Stimulated activated effector memory CD8-positive, alpha-beta T cell treated with anti-CD3 and anti-CD28 coated beads, Interleukin-12 subunit alpha, Interleukin-12 subunit beta, amount 100 ng/mL, for 72 hours (primary cell): ENCODE measurements around the gene SYNDIG1L.

Experiments used
- ATAC-seq: fragments of 150-1000 bp; cut with Tn5 transposase; 2 replicates; pipeline ENCODE4 v1.10.0; 2021
- DNase-seq, 2 donors: peaks; one replicate each; pipeline ENCODE4 v3.0.0; 2021 to 2022; ENCODE audit warnings: low spot score in 2 of 2
- H3K27ac Mint-ChIP-seq: one replicate; pipeline ENCODE4 v1.8.0; 2022; ENCODE audit warnings: mild to moderate bottlenecking, mixed read lengths
- H3K36me3 Mint-ChIP-seq: one replicate; pipeline ENCODE4 v1.8.0; 2022; ENCODE audit warnings: mild to moderate bottlenecking, mixed read lengths
- H3K4me1 Mint-ChIP-seq: one replicate; pipeline ENCODE4 v1.8.0; 2022; ENCODE audit warnings: mixed read lengths
- H3K4me3 Mint-ChIP-seq: one replicate; pipeline ENCODE4 v1.8.0; 2022; ENCODE audit warnings: mild to moderate bottlenecking, mixed read lengths
- H3K9me3 Mint-ChIP-seq: one replicate; pipeline ENCODE4 v1.8.0; 2022; ENCODE audit warnings: mixed read lengths

Gene SYNDIG1L

DNA sequence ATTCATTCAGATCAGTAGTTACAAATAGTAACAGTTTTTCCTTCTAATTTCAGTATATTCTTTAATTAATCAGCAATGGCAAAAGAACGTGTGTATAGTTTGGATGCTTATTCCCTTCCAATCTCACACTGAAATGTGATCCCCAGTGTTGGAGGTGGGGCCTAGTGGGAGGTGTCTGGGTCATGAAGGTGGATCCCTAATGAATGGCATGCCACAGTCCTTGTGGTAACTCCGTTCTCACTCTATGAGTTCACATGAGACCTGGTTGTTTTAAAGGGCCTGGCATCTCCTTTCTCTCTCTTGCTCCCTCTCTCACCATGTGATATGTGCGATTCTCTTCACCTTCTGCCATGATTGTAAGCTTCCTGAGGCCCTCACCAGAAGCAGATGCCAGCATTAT lies 18.9 kb upstream of the SYNDIG1L start:
- ATAC-seq: no peak
- DNase-seq: no peak
- H3K4me1 Mint-ChIP-seq: no peaks in the 10 kb centered on the region
- H3K36me3 Mint-ChIP-seq: no peaks in the 10 kb centered on the region
- no peak overlapping the region for H3K27ac Mint-ChIP-seq
- H3K9me3 Mint-ChIP-seq: no peaks in the 10 kb centered on the region
- H3K4me3 Mint-ChIP-seq: no peak overlapping the region

DNA sequence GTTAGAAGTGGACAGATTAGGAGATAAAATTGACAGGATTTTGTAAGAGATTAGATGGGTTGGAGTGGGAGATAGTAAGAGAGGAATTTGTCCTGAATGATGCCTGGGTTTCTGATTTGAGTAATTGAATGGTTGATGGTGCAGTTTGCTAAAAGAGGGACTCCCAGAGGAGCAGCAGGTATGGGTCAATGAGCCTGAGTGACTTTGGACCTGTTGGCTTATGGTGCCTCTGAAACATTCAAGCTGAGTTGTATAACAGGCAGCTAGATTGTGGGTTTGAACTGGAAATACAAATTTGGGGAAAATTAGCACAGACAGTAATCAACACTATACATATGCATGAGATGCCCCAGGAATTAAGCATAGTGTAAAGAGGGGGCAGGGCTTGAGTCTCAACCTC lies 16.7 kb upstream of the SYNDIG1L start:
- no peaks in the 10 kb centered on the region for H3K4me1 Mint-ChIP-seq
- no peaks in the 10 kb centered on the region for H3K9me3 Mint-ChIP-seq
- ATAC-seq: no peak
- no peak for DNase-seq
- no peaks in the 10 kb centered on the region for H3K36me3 Mint-ChIP-seq
- no peak overlapping the region for H3K27ac Mint-ChIP-seq
- no peak overlapping the region for H3K4me3 Mint-ChIP-seq

DNA sequence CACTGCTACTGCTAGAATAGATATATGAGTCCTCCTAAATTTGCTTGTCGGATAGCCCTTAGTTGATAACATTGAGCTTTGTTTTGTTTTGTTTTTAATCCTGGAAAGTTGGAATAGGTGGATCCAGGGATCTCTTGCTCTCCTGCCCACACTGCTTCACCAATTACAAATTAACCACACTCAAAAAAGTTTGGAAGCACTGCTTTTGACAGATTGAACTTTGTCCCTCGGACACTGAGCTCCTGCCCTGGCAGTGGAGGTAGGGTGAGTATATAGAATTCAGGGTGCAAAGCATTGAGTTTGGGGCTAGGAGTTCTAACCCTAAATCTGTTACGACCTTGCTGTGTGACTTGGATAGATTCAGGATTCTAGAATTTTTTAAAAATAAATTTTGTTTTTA lies 15.1 kb upstream of the SYNDIG1L start:
- no peaks in the 10 kb centered on the region for H3K4me1 Mint-ChIP-seq
- H3K4me3 Mint-ChIP-seq: no peak overlapping the region
- no peaks in the 10 kb centered on the region for H3K36me3 Mint-ChIP-seq
- H3K27ac Mint-ChIP-seq: no peak overlapping the region
- ATAC-seq (no peak), DNase-seq (no peak)
- H3K9me3 Mint-ChIP-seq: no peaks in the 10 kb centered on the region

DNA sequence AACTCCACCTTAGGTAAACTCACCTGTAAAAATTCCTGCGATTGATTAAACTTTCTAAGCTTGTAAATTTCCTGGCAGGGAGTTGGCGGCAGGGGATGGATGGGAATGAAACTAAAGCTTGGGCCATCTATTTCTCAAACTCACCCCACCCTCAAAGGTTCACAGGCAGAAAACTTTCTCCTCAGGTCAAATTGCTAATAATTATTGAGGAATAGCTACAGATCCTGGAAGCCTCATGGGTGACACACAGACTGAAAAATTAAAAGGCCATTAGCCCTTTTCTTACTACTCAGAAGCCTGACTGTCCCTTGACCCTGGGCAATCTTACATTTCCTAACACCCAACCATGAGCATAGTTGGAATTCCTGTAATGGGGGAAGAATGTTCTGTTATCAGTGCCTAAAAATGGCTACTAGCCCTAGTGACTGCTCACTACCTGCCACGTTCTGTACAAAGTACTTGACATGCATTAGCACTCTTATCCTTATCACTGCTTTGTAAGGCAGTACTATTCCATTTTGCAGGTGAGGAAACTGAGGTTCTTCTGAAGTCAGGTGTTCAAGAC lies 12.4 kb upstream of the SYNDIG1L start:
- H3K9me3 Mint-ChIP-seq: no peaks in the 10 kb centered on the region
- no peak for DNase-seq
- no peak overlapping the region for H3K4me3 Mint-ChIP-seq
- no peaks in the 10 kb centered on the region for H3K36me3 Mint-ChIP-seq
- no peaks in the 10 kb centered on the region for H3K4me1 Mint-ChIP-seq
- no peak for ATAC-seq
- no peak overlapping the region for H3K27ac Mint-ChIP-seq

DNA sequence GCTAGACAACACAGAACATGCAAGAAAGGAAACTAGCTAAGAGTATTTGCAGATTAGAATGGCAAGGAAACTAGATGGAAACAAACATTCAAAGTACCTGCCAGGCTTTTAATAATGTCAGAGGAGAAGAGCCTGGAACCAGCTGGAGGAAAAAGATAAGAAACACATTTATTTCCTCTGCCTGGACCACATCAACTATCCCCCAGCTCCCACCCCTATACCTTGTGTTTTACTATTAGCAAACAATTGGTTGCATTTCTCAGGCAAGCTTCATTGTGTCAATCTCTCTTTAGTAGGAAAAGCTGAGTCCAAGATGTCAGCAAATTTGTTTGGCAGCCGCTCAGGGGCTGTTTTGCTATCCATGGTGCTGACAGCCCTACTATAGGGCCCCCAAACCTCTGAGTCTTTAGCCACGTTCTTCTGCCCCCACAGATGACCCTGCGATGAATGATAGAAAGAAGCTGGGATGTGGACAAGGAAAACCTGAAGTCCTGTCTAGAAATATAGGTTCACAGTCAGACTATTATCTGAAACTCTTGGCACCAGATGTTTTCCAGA lies 11.6 kb upstream of the SYNDIG1L start:
- no peak for DNase-seq
- no peaks in the 10 kb centered on the region for H3K4me1 Mint-ChIP-seq
- ATAC-seq: no peak
- H3K36me3 Mint-ChIP-seq: no peaks in the 10 kb centered on the region
- H3K27ac Mint-ChIP-seq: no peak overlapping the region
- H3K9me3 Mint-ChIP-seq: no peaks in the 10 kb centered on the region
- H3K4me3 Mint-ChIP-seq: no peak overlapping the region

GRCh38 chr14:74434294-74434693 lies 8.3 kb upstream of the SYNDIG1L start:
- no peaks in the 10 kb centered on the region for H3K4me1 Mint-ChIP-seq
- no peak overlapping the region for H3K4me3 Mint-ChIP-seq
- H3K36me3 Mint-ChIP-seq: no peaks in the 10 kb centered on the region
- ATAC-seq (no peak), DNase-seq (no peak)
- H3K27ac Mint-ChIP-seq: no peak overlapping the region
- no peaks in the 10 kb centered on the region for H3K9me3 Mint-ChIP-seq

- H3K4me1 Mint-ChIP-seq: no peaks in the 10 kb centered on the region
- H3K9me3 Mint-ChIP-seq: no peaks in the 10 kb centered on the region
- ATAC-seq (no peak), DNase-seq (no peak)
- no peaks in the 10 kb centered on the region for H3K36me3 Mint-ChIP-seq
- no peak overlapping the region for H3K27ac Mint-ChIP-seq
- no peak overlapping the region for H3K4me3 Mint-ChIP-seq
Measured at GRCh38 chr14:74429991-74430390, 4.0 kb upstream of the SYNDIG1L start.

- no peaks in the 10 kb centered on the region for H3K9me3 Mint-ChIP-seq
- no peak for ATAC-seq
Measured at GRCh38 chr14:74429221-74429691, 3.2 kb upstream of the SYNDIG1L start.

GRCh38 chr14:74427651-74428050 lies 1.6 kb upstream of the SYNDIG1L start:
- Mint-ChIP-seq H3K9me3 (no peaks in the 10 kb centered on the region), H3K4me1 (no peaks in the 10 kb centered on the region), H3K4me3 (no peak overlapping the region), H3K27ac (no peak overlapping the region), H3K36me3 (no peaks in the 10 kb centered on the region)
- ATAC-seq (no peak), DNase-seq (no peak)

More at GRCh38 chr14:74429221-74429691, 3.2 kb upstream of the SYNDIG1L start:
- Mint-ChIP-seq H3K4me3 (no peak overlapping the region), H3K4me1 (no peaks in the 10 kb centered on the region), H3K36me3 (no peaks in the 10 kb centered on the region), H3K27ac (no peak overlapping the region)
- no peak for DNase-seq

DNA sequence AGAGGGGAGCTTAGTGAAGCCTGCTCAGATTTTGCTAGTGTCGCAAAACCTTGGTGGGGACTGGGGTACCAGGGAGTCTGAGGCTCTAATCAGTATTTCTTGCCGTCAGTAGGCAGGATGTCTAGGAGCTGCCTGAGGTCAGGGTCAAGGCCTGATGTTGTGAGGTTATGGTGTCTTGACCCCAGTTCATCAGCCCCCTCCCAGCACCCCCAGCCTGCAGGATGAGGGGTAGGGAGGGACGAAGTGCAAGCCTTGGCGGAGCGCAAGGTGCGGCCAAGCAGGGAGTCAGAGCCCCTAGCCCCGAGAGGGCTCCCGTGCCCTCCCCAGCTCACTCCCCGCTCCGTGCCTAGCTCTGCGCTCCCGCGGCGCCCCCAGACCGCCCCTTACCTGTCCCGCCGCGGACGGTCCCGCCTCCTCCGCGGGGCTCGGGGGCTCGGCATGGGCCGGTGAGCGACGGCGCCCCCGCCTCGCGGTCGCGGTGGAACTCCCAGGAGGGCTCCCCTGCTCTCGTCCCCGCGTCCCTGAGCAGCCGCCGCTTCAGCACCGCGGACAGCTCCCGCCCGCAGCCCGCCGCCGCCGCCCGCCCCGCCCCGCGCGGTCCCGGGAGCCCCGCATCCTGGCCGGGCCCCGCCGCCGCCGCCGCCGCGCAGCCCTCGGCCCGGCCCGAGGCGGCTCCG lies 347 bp downstream of the SYNDIG1L start:
- Mint-ChIP-seq H3K4me1 (no peaks in the 10 kb centered on the region), H3K9me3 (no peaks in the 10 kb centered on the region), H3K36me3 (no peaks in the 10 kb centered on the region), H3K4me3 (no peak overlapping the region), H3K27ac (no peak overlapping the region)
- ATAC-seq: peak; percentile 65
- DNase-seq: peak; percentile 53 to 66

GRCh38 chr14:74424606-74425005 lies 1.4 kb downstream of the SYNDIG1L start:
- no peaks in the 10 kb centered on the region for H3K9me3 Mint-ChIP-seq
- ATAC-seq (no peak), DNase-seq (no peak)
- no peak overlapping the region for H3K27ac Mint-ChIP-seq
- H3K4me3 Mint-ChIP-seq: no peak overlapping the region
- no peaks in the 10 kb centered on the region for H3K4me1 Mint-ChIP-seq
- no peaks in the 10 kb centered on the region for H3K36me3 Mint-ChIP-seq

DNA sequence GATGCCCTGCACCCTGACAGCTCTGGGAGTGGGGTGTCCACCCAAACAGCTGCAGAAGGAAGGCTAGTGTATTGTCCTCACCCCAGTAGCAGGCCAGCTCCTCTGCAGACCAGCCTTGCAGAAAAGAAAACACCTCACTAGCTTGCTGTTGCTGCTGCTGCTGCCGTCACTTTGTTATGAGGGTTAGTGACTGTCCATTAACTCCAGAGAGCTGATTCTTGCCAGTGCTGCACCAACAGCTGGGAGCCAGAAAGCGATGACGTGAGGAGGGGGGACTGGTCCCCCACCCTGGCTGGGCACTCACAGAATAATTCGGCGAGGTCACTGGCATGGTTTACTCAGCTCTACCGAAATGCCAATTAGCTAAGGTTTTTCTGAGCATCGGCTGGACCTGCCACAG lies 2.8 kb downstream of the SYNDIG1L start:
- Mint-ChIP-seq H3K36me3 (no peaks in the 10 kb centered on the region), H3K4me3 (no peak overlapping the region), H3K9me3 (no peaks in the 10 kb centered on the region), H3K27ac (no peak overlapping the region), H3K4me1 (no peaks in the 10 kb centered on the region)
- no peak for ATAC-seq
- DNase-seq: no peak

- Mint-ChIP-seq H3K4me3 (no peak overlapping the region), H3K9me3 (no peaks in the 10 kb centered on the region), H3K36me3 (no peaks in the 10 kb centered on the region), H3K4me1 (no peaks in the 10 kb centered on the region), H3K27ac (no peak overlapping the region)
- DNase-seq: no peak
- ATAC-seq: no peak
Measured at GRCh38 chr14:74421981-74422380, 4.0 kb downstream of the SYNDIG1L start.

GRCh38 chr14:74419086-74419485 lies 6.9 kb downstream of the SYNDIG1L start:
- H3K27ac Mint-ChIP-seq: no peak overlapping the region
- H3K4me1 Mint-ChIP-seq: no peaks in the 10 kb centered on the region
- no peak for ATAC-seq
- no peak for DNase-seq
- no peaks in the 10 kb centered on the region for H3K36me3 Mint-ChIP-seq
- no peaks in the 10 kb centered on the region for H3K9me3 Mint-ChIP-seq
- H3K4me3 Mint-ChIP-seq: no peak overlapping the region

DNA sequence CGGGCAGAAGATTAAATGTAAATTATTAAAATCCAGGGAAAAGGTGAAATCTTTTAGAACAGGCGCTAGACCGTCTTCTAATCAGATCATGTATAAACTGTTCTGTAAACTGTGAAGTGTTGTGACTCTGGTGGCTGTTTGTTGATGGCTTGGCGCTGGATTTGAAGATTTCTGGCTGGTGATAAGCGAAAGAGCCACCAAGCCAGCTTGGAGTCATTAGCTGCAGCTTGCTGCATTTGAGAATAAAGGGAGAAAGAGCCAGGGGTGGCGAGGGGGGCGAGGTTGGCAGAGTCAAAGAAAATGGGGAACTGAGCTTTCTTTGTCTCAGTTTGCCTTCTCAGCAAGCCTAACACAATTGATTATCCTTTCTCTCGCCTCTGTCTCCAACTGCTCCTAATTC lies 8.0 kb downstream of the SYNDIG1L start:
- Mint-ChIP-seq H3K4me1 (no peaks in the 10 kb centered on the region), H3K27ac (no peak overlapping the region), H3K4me3 (no peak overlapping the region), H3K36me3 (no peaks in the 10 kb centered on the region), H3K9me3 (no peaks in the 10 kb centered on the region)
- ATAC-seq (no peak), DNase-seq (no peak)

DNA sequence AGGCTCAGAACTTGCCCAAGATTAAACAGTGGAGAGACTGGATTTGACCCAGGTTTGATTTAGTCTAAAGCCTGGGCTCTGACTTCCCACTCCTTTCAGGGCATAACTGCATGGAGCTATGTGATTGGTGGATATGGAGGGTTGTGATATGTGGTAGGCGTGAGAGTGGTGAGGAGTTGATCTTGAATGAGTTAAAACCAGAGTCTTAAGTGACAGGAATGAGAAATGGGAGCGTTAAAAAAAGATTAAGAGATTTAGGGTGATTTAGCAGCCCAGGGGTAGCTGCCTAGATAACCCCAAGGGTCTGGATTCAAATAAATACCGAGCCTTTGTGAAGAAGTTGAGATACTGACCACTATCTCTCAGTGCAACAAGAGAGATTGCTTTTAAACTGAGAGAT lies 8.4 kb downstream of the SYNDIG1L start:
- peak; percentile 32 for ATAC-seq
- no peaks in the 10 kb centered on the region for H3K4me1 Mint-ChIP-seq

More for the DNA sequence above, 8.4 kb downstream of the SYNDIG1L start:
- Mint-ChIP-seq H3K36me3 (no peaks in the 10 kb centered on the region), H3K9me3 (no peaks in the 10 kb centered on the region), H3K27ac (no peak overlapping the region), H3K4me3 (no peak overlapping the region)
- no peak for DNase-seq
